Osteocyte (in vitro differentiated cells): ENCODE results near the gene FAM120B. TPM values are rescaled to one million over a fixed set of nuclear protein-coding genes. Genes with fewer than 3 reads are reported as not detected.
A peak's percentile ranks its signal among the peaks of the same experiment; 100 is the strongest.

Experiments used
- DNase-seq: peaks from one replicate; pipeline ENCODE4 v3.0.0; 2021; ENCODE audit warnings: mixed read lengths; ENCODE audit not compliant: unreplicated experiment; ENCODE audit errors: extremely low spot score
- H3K27ac Mint-ChIP-seq: one replicate; pipeline ENCODE4 v1.8.0; 2021; ENCODE audit warnings: mild to moderate bottlenecking, mixed read lengths; ENCODE audit not compliant: unreplicated experiment
- H3K27me3 Mint-ChIP-seq: one replicate; pipeline ENCODE4 v1.8.0; 2021; ENCODE audit warnings: mixed read lengths; ENCODE audit not compliant: unreplicated experiment
- H3K36me3 Mint-ChIP-seq: one replicate; pipeline ENCODE4 v1.8.0; 2021; ENCODE audit warnings: mixed read lengths; ENCODE audit not compliant: unreplicated experiment
- H3K4me1 Mint-ChIP-seq: one replicate; pipeline ENCODE4 v1.8.0; 2021; ENCODE audit warnings: mixed read lengths; ENCODE audit not compliant: unreplicated experiment
- H3K4me3 Mint-ChIP-seq: one replicate; pipeline ENCODE4 v1.8.0; 2021; ENCODE audit warnings: mild to moderate bottlenecking, moderate library complexity, mixed read lengths; ENCODE audit not compliant: unreplicated experiment
- H3K9me3 Mint-ChIP-seq: one replicate; pipeline ENCODE4 v1.8.0; 2021; ENCODE audit warnings: mixed read lengths; ENCODE audit not compliant: unreplicated experiment
- CTCF ChIP-seq: fragments of 200-600 bp; sonication (generic); IDR thresholded peaks from 2 replicates; pipeline ENCODE4 v1.5.0; 2021; ENCODE audit warnings: antibody characterized with exemption, mild to moderate bottlenecking, moderate library complexity
- total RNA-seq: library from RNA; stranded (reverse); gene quantifications from 2 replicates; pipeline ENCODE4 v1.2.1, GENCODE V29; 2021

Gene FAM120B
- total RNA-seq, 1 donor from 2014 or later, result 36.9 TPM

- peaks cover 2% of the 10 kb centered on the region for H3K36me3 Mint-ChIP-seq
- TF ChIP-seq CTCF, result no peak
These were observed 25.9 kb upstream of the FAM120B start for GRCh38 chr6:170280689-170281045.

GRCh38 chr6:170281331-170282292 lies 24.9 kb upstream of the FAM120B start:
- H3K27me3 Mint-ChIP-seq, result peaks cover 9% of the 10 kb centered on the region

More at GRCh38 chr6:170280689-170281045, 25.9 kb upstream of the FAM120B start:
- H3K4me3 Mint-ChIP-seq, result no peak overlapping the region
- H3K27me3 Mint-ChIP-seq, result peaks cover 9% of the 10 kb centered on the region
- no peak overlapping the region for H3K27ac Mint-ChIP-seq
- H3K4me1 Mint-ChIP-seq, result no peaks in the 10 kb centered on the region
- DNase-seq, result no peak
- no peaks in the 10 kb centered on the region for H3K9me3 Mint-ChIP-seq

GRCh38 chr6:170282512-170283158 lies 23.9 kb upstream of the FAM120B start:
- H3K36me3 Mint-ChIP-seq, result peaks cover 2% of the 10 kb centered on the region
- TF ChIP-seq CTCF, result no peak
- H3K4me1 Mint-ChIP-seq, result peaks cover 5% of the 10 kb centered on the region
- H3K27me3 Mint-ChIP-seq, result peaks cover 6% of the 10 kb centered on the region
- no peaks in the 10 kb centered on the region for H3K9me3 Mint-ChIP-seq
- H3K27ac Mint-ChIP-seq, result no peak overlapping the region
- H3K4me3 Mint-ChIP-seq, result no peak overlapping the region
- DNase-seq, result peak; percentile 79

More at GRCh38 chr6:170281331-170282292, 24.9 kb upstream of the FAM120B start:
- DNase-seq, result peak; percentile 75
- Mint-ChIP-seq H3K27ac (no peak overlapping the region), H3K4me3 (no peak overlapping the region), H3K36me3 (peaks cover 2% of the 10 kb centered on the region), H3K4me1 (peaks cover under 1% of the 10 kb centered on the region), H3K9me3 (no peaks in the 10 kb centered on the region)
- TF ChIP-seq CTCF, result no peak

- Mint-ChIP-seq H3K27ac (no peak overlapping the region), H3K36me3 (peaks cover 2% of the 10 kb centered on the region)
These were observed 23.1 kb upstream of the FAM120B start for GRCh38 chr6:170283212-170284081.

More at GRCh38 chr6:170283212-170284081, 23.1 kb upstream of the FAM120B start:
- Mint-ChIP-seq H3K9me3 (no peaks in the 10 kb centered on the region), H3K4me3 (no peak overlapping the region), H3K4me1 (peaks cover 5% of the 10 kb centered on the region), H3K27me3 (peaks cover 6% of the 10 kb centered on the region)
- DNase-seq, result no peak
- TF ChIP-seq CTCF, result no peak
